Ectodermal cell (in vitro differentiated cells): Measurements from ENCODE around the gene TMEM121B.

Source experiments
- H3K27ac ChIP-seq: 2 replicates; pipeline ENCODE4 v1.7.0; 2013; ENCODE audit warnings: mild to moderate bottlenecking, low read depth, low read length; ENCODE audit not compliant: insufficient read depth, poor library complexity, severe bottlenecking
- H3K27me3 ChIP-seq: 2 replicates; pipeline ENCODE4 v1.7.0; 2013; ENCODE audit warnings: mild to moderate bottlenecking, low read length; ENCODE audit not compliant: insufficient read depth, control insufficient read depth, poor library complexity, severe bottlenecking
- H3K36me3 ChIP-seq: one replicate; pipeline ENCODE4 v1.7.0; 2013; ENCODE audit warnings: low read length; ENCODE audit not compliant: control insufficient read depth, insufficient read depth
- H3K4me1 ChIP-seq: one replicate; pipeline ENCODE4 v1.7.0; 2013; ENCODE audit warnings: low read length; ENCODE audit not compliant: control insufficient read depth, insufficient read depth
- H3K4me3 ChIP-seq: 2 replicates; pipeline ENCODE4 v1.7.0; 2013; ENCODE audit warnings: low read depth, low read length, control low read depth; ENCODE audit not compliant: insufficient read depth
- H3K9me3 ChIP-seq: 2 replicates; pipeline ENCODE4 v1.7.0; 2013; ENCODE audit warnings: mild to moderate bottlenecking, low read length, moderate library complexity; ENCODE audit not compliant: control insufficient read depth
- WGBS, 2 experiments: methylation state at CpG; one replicate each; pipeline ENCODE4 v1.1.7; 2013; ENCODE audit warnings: missing lambda C conversion rate in 2 of 2; 5-methylcytosine and 5-hydroxymethylcytosine counted together

The TMEM121B gene

DNA sequence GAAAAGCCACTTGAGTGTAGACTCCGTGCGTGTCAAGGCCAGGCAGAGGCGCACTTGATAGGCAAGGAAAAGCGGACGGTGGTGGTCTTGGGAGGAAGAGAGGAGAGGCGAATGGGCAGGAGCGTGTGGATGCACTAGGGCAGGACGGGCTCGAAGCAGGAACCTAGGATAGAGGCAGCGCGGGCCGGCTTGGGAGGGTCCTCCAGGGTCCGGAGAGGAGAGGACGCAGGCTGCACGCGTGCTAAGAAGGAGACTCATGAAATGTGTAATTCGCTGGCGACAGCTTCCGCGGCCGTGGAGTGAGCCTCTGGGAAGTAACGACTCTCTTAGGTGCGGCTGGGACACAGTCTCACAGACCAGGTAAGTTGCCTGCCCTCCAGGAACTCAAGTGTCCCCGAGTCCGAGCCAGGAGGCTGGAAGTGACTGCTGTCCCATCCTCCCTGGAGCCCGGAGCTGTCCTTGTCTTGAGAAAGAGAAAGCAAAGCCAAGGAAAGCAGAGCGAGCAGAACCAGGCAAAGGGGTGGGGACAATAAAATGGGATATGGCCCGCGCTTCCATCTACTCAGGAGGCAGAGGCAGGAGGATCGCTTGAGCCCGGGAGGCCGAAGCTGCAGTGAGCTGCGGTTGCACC, 37.2 kb downstream of the TMEM121B start:
- Histone ChIP-seq H3K36me3 (no peaks in the 10 kb centered on the region), H3K9me3 (no peaks in the 10 kb centered on the region), H3K27me3 (peaks cover 47% of the 10 kb centered on the region), H3K4me1 (no peaks in the 10 kb centered on the region), H3K4me3 (no peak overlapping the region), H3K27ac (no peak overlapping the region)
- 92% methylated on average over 33 of the region's 33 CpGs for WGBS, 2 experiments

DNA sequence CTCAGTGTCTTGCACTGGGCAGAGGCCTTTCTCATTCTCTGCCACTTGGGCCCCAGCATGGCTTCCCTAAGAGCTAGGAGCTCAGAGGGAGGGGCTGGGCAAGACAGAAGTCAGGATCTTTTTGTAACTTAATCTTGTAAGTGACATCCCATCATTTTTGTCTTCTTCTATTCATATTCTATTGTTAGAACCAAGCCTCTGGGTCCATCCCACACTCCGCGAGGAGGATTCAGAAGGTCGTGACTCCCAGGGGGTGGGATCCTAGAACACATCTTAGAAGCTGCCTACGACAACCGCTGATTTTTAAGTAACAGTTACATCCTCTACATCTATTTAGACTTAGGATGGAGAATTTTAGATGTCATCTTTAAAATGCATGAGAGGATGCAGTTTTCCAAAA, 37.9 kb downstream of the TMEM121B start:
- Histone ChIP-seq H3K36me3 (no peaks in the 10 kb centered on the region), H3K27ac (no peak overlapping the region), H3K27me3 (peaks cover 47% of the 10 kb centered on the region), H3K4me3 (no peak overlapping the region), H3K9me3 (no peaks in the 10 kb centered on the region), H3K4me1 (no peaks in the 10 kb centered on the region)
- 87 to 89% methylated on average over 3 to 5 of the region's 5 CpGs for WGBS, 2 experiments

DNA sequence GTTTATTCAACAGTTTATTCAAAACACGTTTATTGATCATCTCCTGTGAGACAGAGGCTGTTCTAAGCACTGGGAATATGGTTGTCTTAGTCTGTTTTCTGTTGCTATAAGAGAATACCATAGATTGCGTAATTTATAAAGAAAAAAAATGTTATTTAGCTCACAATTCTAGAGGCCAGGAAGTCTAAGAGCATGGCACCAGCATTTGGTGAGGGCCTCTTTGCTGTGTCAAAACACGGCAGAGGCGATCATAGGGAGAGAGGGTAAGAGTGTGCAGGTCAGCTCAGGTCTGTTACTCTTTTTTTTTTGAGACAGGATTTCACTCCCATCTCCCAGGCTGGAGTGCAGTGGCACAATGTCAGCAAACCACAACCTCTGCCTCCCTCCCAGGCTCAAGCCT, 41.6 kb downstream of the TMEM121B start:
- H3K9me3 ChIP-seq = no peaks in the 10 kb centered on the region
- WGBS, 2 experiments = 87 to 92% methylated on average over 4 of the region's 4 CpGs
- no peak overlapping the region for H3K4me3 ChIP-seq
- H3K27me3 ChIP-seq = peaks cover 13% of the 10 kb centered on the region
- H3K36me3 ChIP-seq = no peaks in the 10 kb centered on the region
- no peak overlapping the region for H3K27ac ChIP-seq
- H3K4me1 ChIP-seq = no peaks in the 10 kb centered on the region

DNA sequence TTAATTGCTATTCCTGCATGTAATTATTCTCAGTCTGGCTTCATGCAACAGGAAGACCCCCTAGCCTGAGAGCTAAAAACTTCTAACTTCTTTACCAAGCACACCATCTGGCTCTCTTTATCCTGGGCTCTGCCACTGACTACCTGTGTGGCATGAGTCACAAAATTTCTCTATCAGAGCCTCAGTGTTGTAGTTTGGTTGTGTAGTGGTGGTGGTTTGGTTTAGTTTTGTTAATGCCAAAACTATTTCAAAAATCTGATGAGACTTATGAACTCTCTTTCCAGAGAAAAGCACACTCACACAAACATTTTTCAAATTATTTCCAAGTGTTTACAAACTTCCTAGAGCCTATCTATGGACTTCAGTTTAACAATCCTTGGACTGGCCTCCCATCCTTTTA, 43.9 kb downstream of the TMEM121B start:
- Histone ChIP-seq H3K9me3 (no peaks in the 10 kb centered on the region), H3K27ac (no peak overlapping the region), H3K4me3 (no peak overlapping the region), H3K4me1 (no peaks in the 10 kb centered on the region), H3K36me3 (no peaks in the 10 kb centered on the region), H3K27me3 (no peaks in the 10 kb centered on the region)

DNA sequence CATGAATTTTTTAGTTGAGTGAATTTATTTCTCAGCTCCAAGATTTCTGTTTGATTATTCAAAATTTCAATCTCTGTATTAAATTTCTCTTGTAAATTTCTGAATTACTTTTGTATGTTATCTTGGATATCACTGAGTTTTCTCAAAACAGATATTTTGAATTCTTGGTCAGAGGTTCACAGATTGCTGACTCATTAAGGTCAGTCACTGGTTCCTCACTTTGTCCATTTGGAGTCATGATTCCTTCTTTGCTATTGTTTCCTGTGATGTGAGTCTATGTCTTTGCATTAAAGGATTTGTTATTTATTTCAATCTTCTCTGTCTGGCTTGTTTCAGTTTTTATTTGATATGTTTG, 46.5 kb downstream of the TMEM121B start:
- no peaks in the 10 kb centered on the region for H3K4me1 ChIP-seq
- H3K27ac ChIP-seq = no peak overlapping the region
- H3K4me3 ChIP-seq = no peak overlapping the region
- H3K27me3 ChIP-seq = no peaks in the 10 kb centered on the region
- no peaks in the 10 kb centered on the region for H3K36me3 ChIP-seq
- no peaks in the 10 kb centered on the region for H3K9me3 ChIP-seq

DNA sequence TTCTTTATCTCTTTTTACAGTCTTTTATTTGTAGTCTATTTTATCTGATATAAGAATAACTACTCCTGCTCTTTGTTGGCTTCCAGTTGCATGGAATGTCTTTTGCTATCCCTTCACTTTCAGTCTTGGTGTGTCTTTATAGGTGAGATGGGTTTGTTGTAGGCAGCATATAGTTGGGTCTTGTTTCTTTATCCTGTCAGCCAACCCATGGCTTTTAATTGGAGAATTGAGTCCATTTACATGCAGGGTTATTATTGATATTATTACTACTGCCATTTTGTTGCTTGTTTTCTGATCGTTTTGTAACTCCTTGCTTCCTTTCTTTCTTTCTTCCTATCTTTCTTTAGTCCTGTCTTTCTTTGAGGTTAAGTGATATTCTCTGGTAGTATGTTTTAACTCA, 48.3 kb downstream of the TMEM121B start:
- no peaks in the 10 kb centered on the region for H3K4me1 ChIP-seq
- H3K4me3 ChIP-seq = no peak overlapping the region
- 56 to 80% methylated on average over 1 of the region's 1 CpG for WGBS, 2 experiments
- H3K9me3 ChIP-seq = no peaks in the 10 kb centered on the region
- H3K36me3 ChIP-seq = no peaks in the 10 kb centered on the region
- H3K27me3 ChIP-seq = no peaks in the 10 kb centered on the region
- H3K27ac ChIP-seq = no peak overlapping the region
